RPMI8226 (cell line): ENCODE data around the gene AMBRA1.

Source experiments
- DNase-seq: peaks from one replicate; pipeline ENCODE4 v3.0.0-alpha.2; 2015

AMBRA1 gene

GRCh38 chr11:46469926-46470325 lies 123.9 kb downstream of the AMBRA1 start:
- no peak for DNase-seq

GRCh38 chr11:46465683-46466082 lies 128.1 kb downstream of the AMBRA1 start:
- DNase-seq, result no peak

- no peak for DNase-seq
Measured at GRCh38 chr11:46463701-46464421, 130.0 kb downstream of the AMBRA1 start.

GRCh38 chr11:46461461-46461927 lies 132.3 kb downstream of the AMBRA1 start:
- no peak for DNase-seq

DNA sequence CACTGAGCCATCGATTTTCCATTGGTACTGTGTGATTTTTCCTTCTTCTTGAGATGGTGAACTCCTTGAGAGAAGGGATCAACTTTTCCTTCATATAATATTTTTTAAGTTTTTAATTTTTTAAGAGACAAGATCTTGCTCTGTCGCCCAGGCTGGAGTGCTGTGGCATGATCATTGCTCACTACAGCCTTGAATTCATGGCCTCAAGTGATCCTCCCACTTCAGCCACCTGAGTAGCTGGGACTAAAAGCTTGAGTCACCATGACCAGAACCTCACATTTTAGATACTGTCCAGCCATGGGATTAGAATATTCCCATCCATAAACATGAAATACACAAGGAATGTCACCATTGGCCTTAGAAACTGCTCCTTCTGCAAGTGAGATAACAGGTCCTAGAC lies 135.3 kb downstream of the AMBRA1 start:
- DNase-seq, result no peak

DNA sequence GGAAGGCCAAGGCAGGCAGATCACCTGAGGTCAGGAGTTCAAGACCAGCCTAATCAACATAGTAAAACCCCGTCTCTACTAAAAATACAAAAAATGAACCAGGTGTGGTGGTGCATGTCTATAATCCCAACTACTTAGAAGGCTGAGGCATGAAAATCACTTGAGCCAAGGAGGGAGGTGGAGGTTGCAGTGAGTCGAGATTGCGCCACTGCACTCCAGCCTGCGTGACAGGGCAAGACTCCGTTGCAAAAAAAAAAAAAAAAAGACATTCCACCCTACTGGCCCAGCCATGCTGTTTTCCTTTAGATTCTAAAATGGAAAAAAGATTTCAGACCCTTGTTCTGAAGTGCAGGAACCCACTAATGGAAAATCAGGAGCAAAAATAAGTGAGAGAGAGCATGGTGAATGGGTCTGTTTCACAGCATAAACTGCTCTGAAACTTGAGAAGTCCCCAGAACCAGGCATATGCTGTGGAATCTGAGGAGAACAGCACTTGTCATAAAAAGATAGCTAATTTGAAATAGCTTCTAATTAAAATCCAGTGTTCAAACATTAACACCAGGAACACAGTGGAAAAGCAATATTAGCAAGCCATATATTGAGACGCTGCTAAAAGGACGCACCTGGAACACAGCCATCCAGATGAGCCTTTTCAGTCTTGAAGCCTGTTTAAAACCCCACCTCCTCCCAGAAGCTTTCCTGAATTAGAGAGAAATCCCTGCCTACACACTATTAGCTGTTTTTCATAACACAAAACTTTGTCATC lies 136.0 kb downstream of the AMBRA1 start:
- no peak for DNase-seq

DNA sequence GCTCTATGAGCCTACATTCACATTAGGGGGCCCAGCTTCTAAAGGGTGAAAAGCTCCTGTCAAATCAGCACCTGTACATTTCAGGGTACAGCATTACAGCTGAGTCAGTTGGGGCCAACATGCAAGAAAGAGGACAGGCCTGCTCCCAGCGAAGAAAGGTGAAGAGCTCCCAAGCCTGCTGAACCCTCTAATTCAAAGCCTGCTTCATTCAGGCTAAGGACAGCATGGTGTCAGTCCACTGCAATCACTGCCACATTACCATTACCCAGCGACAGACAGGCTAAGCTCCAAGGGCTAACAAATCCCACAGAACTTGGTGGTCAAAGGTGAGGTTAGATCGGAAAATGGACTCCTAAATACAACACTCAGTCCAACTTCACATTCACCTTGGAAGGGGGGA lies 136.8 kb downstream of the AMBRA1 start:
- DNase-seq, result no peak

- no peak for DNase-seq
Measured at GRCh38 chr11:46456269-46457001, 137.4 kb downstream of the AMBRA1 start.

- no peak for DNase-seq
Measured at GRCh38 chr11:46455834-46456233, 138.0 kb downstream of the AMBRA1 start.

DNA sequence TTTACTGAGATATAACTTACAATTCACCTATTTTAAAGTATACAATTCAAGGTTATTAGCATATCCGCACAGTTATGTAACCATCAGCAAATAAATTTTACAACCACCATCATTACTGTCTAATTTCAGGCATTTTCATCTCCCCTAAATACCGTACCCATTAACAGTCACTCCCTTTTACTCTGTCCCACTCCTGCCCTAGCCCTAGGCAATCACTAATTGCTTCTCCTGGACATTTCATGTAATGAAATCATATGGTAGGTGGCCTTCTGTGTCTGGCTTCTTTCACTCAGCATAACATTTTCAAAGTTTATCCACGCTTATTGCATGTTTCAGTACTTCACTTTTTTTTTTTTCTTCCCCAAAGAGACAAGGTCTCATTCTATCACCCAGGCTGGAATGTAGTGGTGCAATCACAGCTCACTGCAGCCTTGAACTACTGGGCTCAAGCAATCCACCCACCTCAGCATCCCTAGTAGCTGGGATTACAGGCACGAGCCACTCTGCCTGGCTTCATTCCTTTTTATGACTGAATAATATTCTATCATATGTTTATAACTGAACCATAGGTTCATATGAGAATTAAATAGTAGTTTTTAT lies 140.8 kb downstream of the AMBRA1 start:
- DNase-seq, result no peak

DNA sequence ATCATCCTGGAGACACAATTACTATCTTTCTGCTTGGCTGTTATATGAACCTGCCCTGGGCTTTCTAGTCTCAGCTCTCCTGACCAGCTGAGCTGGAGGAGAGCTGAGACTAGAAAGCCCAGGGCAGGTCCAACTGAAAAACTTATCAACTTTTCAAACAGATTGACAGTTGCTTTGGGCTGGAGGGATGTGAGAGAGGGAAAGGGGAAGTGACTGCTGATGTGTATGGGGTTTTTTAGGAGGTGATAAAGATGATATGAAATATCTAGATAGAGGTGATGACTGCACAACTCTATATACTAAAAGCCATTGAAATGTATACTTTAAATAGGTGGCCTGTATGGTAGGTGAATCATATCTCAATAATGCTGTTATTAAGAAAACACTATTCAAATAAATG lies 142.1 kb downstream of the AMBRA1 start:
- DNase-seq, result no peak

GRCh38 chr11:46450846-46451477 lies 142.9 kb downstream of the AMBRA1 start:
- DNase-seq, result no peak

GRCh38 chr11:46447544-46447943 lies 146.3 kb downstream of the AMBRA1 start:
- no peak for DNase-seq

GRCh38 chr11:46445920-46446771 lies 147.7 kb downstream of the AMBRA1 start:
- no peak for DNase-seq

DNA sequence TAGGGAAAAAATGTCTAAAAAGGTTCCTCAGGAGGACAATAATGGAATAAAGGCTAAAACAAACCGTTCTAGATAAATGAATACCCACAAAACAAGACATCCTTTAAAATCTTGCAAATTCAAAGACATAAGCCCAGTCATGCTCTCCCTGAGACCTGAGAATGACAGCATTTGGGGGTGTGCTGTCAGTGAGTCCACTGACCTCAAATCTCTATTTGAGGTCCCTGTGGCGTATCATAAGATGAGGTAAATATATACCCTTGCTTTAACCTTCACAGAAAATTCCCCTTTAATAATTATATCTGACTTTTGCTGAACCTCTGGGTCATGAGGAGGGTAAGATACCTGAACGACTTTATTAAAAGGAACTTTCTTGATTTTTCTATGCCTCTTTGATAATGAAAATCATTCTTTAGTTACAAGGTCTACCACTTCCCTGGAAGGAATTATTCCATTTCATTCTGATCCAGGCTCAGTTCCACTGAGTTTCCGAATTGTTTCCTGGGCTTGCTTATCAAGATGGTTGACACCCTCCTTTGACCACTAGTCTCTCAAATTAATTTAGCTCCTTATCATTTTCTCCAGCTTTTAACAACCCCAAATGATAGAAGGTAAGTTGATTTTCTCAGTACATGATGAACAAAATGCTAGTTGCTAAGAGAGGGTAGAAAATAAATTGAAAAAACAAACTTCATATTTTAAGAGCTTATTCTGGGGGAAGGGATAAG lies 148.5 kb downstream of the AMBRA1 start:
- DNase-seq, result no peak

- no peak for DNase-seq
Measured at GRCh38 chr11:46444305-46444704, 149.5 kb downstream of the AMBRA1 start.

- DNase-seq, result no peak
Measured at GRCh38 chr11:46438211-46438610, 155.6 kb downstream of the AMBRA1 start.

- no peak for DNase-seq
Measured at GRCh38 chr11:46437122-46437689, 156.6 kb downstream of the AMBRA1 start.

- DNase-seq, result no peak
Measured at GRCh38 chr11:46436113-46436512, 157.7 kb downstream of the AMBRA1 start.

DNA sequence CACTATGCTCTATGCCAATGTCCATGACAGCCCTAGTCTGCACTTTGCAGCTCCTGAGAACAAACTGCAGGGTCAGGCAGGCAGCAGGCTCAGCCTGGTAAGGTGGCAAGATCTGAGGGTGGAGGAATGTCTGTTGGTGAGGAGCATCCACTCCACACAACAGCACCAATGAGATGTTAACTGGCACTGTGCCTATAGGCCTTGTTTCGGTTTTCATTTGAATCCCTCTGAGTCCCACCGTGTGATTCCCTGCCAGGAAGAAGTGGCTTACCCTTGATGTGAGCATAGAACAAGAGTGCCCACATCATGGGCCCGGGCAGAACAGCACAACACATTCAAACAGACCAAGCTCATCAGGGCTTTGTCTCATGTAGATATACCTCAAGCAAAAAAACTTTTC lies 158.1 kb downstream of the AMBRA1 start:
- no peak for DNase-seq

GRCh38 chr11:46431211-46431610 lies 162.6 kb downstream of the AMBRA1 start:
- DNase-seq, result no peak
